GM12892 (cell line): Measurements from ENCODE around the gene DPYD.

Source experiments
- DNase-seq: peaks from one replicate; pipeline ENCODE4 v3.0.0; 2011; ENCODE audit not compliant: insufficient read length
- FAIRE-seq: peaks from 2 replicates; lab custom pipeline; 2011; peaks lifted over from hg19 to GRCh38; lab: Jason Lieb, UNC
- POLR2A ChIP-seq: IDR thresholded peaks from 2 replicates; pipeline ENCODE4 v1.6.1; 2011; ENCODE audit warnings: low read depth, low read length, control low read depth
- POLR2AphosphoS5 ChIP-seq: IDR thresholded peaks from 2 replicates; pipeline ENCODE4 v1.6.1; 2011; ENCODE audit warnings: low read depth, low read length, control low read depth
- TAF1 ChIP-seq: IDR thresholded peaks from 2 replicates; pipeline ENCODE4 v1.6.1; 2011; ENCODE audit warnings: low read depth, mild to moderate bottlenecking, control low read depth, low read length, borderline replicate concordance

DPYD gene

GRCh38 chr1:97764991-97765390 lies 155.8 kb downstream of the DPYD start:
- DNase-seq = no peak
- no peak for FAIRE-seq
- no peak for TF ChIP-seq TAF1
- no peak for TF ChIP-seq POLR2AphosphoS5
- no peak for TF ChIP-seq POLR2A

GRCh38 chr1:97761637-97762036 lies 159.2 kb downstream of the DPYD start:
- DNase-seq (no peak), FAIRE-seq (no peak)
- TF ChIP-seq TAF1 (no peak), POLR2A (no peak)

- FAIRE-seq (no peak), DNase-seq (no peak)
- TF ChIP-seq POLR2AphosphoS5 = no peak
- no peak for TF ChIP-seq POLR2A
- TF ChIP-seq TAF1 = no peak
Observed at GRCh38 chr1:97759078-97759477, 161.8 kb downstream of the DPYD start.

- no peak for DNase-seq
- no peak for TF ChIP-seq TAF1
- no peak for TF ChIP-seq POLR2AphosphoS5
- no peak for TF ChIP-seq POLR2A
- no peak for FAIRE-seq
Observed at GRCh38 chr1:97758541-97759057, 162.2 kb downstream of the DPYD start.

- no peak for TF ChIP-seq TAF1
- no peak for TF ChIP-seq POLR2A
- TF ChIP-seq POLR2AphosphoS5 = no peak
Observed at GRCh38 chr1:97745912-97746311, 174.9 kb downstream of the DPYD start.

GRCh38 chr1:97744977-97745376 lies 175.9 kb downstream of the DPYD start:
- DNase-seq (no peak), FAIRE-seq (no peak)
- no peak for TF ChIP-seq TAF1
- TF ChIP-seq POLR2A = no peak
- TF ChIP-seq POLR2AphosphoS5 = no peak

More at GRCh38 chr1:97745912-97746311, 174.9 kb downstream of the DPYD start:
- DNase-seq (no peak), FAIRE-seq (no peak)

- DNase-seq (no peak), FAIRE-seq (no peak)
- TF ChIP-seq POLR2A (no peak), TAF1 (no peak), POLR2AphosphoS5 (no peak)
Observed at GRCh38 chr1:97743129-97743528, 177.7 kb downstream of the DPYD start.

GRCh38 chr1:97740891-97741290 lies 179.9 kb downstream of the DPYD start:
- DNase-seq (no peak), FAIRE-seq (no peak)
- no peak for TF ChIP-seq TAF1
- TF ChIP-seq POLR2A = no peak
- TF ChIP-seq POLR2AphosphoS5 = no peak

- DNase-seq (no peak), FAIRE-seq (no peak)
Observed at GRCh38 chr1:97739596-97740103, 181.2 kb downstream of the DPYD start.

GRCh38 chr1:97738270-97738669 lies 182.6 kb downstream of the DPYD start:
- TF ChIP-seq TAF1 (no peak), POLR2A (no peak), POLR2AphosphoS5 (no peak)
- FAIRE-seq = no peak
- DNase-seq = no peak

More at GRCh38 chr1:97739596-97740103, 181.2 kb downstream of the DPYD start:
- TF ChIP-seq POLR2A (no peak), TAF1 (no peak), POLR2AphosphoS5 (no peak)

- FAIRE-seq (no peak), DNase-seq (no peak)
- TF ChIP-seq POLR2A = no peak
- TF ChIP-seq TAF1 = no peak
- TF ChIP-seq POLR2AphosphoS5 = no peak
Observed at GRCh38 chr1:97730271-97730670, 190.6 kb downstream of the DPYD start.

GRCh38 chr1:97728436-97728835 lies 192.4 kb downstream of the DPYD start:
- TF ChIP-seq TAF1 (no peak), POLR2AphosphoS5 (no peak), POLR2A (no peak)
- no peak for DNase-seq
- no peak for FAIRE-seq

- DNase-seq = no peak
- FAIRE-seq = no peak
- no peak for TF ChIP-seq POLR2A
- TF ChIP-seq POLR2AphosphoS5 = no peak
- TF ChIP-seq TAF1 = no peak
Observed at GRCh38 chr1:97727029-97727428, 193.8 kb downstream of the DPYD start.

- TF ChIP-seq POLR2AphosphoS5 = no peak
- no peak for TF ChIP-seq POLR2A
- TF ChIP-seq TAF1 = no peak
- no peak for FAIRE-seq
- no peak for DNase-seq
Observed at GRCh38 chr1:97726386-97726785, 194.4 kb downstream of the DPYD start.
